Liver (tissue), 3 donors: ENCODE measurements around the gene CACNA1F.

Source experiments
- JUND ChIP-seq, 2 donors: IDR thresholded peaks; 2 replicates each; pipeline ENCODE4 v1.6.1; 2016; ENCODE audit warnings: antibody characterized with exemption in 2 of 2
- RAD21 ChIP-seq, 2 donors: IDR thresholded peaks; 2 replicates each; pipeline ENCODE4 v1.6.1; 2016; ENCODE audit warnings: antibody characterized with exemption in 2 of 2, mild to moderate bottlenecking in 2 of 2
- RXRA ChIP-seq, 2 donors: IDR thresholded peaks; 2 replicates each; pipeline ENCODE4 v1.6.1; 2017 to 2018; ENCODE audit warnings: antibody characterized with exemption in 2 of 2, mild to moderate bottlenecking in 1 of 2
- SP1 ChIP-seq: IDR thresholded peaks from 2 replicates; pipeline ENCODE4 v1.6.1; 2018; ENCODE audit warnings: antibody characterized with exemption, mild to moderate bottlenecking
- TAF1 ChIP-seq: conservative IDR thresholded peaks from 2 replicates; pipeline ENCODE4 v1.6.1; 2016; ENCODE audit warnings: antibody characterized with exemption, mild to moderate bottlenecking
- YY1 ChIP-seq: IDR thresholded peaks from 2 replicates; pipeline ENCODE4 v1.6.1; 2016; ENCODE audit warnings: antibody characterized with exemption, mild to moderate bottlenecking
- TF ChIP-seq, protein P1 (sequence below): IDR thresholded peaks from 2 replicates; pipeline ENCODE4 v1.6.1; 2016; ENCODE audit warnings: antibody characterized with exemption
- TF ChIP-seq, protein P2 (sequence below): fragments of 150-350 bp; IDR thresholded peaks from 2 replicates; pipeline ENCODE4 v1.5.1; 2017; ENCODE audit warnings: improper control_type of control experiment, low read depth, low read length; ENCODE audit not compliant: missing input control
- donor health status: healthy.
- donor health status: healthy.

DNA sequence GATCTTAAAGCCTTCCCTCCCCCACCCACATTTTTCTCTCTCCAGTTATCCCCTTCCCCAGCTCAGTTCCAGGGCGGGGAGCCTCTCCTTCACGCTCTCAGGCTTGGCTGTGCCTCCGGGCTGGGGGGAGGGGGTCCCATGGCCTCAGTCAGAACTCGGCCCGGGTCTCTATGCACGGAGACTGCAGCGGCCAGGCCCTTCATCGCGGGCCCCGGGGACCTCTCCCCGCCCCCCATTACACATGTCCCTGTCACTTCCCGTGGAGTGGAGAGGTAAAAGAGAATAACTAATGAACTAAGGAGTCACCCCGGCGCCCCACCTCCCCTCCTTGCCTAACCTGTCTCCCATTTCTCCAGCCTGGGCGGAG lies 46.1 kb downstream of the CACNA1F start:
- TF ChIP-seq, protein P1, sequence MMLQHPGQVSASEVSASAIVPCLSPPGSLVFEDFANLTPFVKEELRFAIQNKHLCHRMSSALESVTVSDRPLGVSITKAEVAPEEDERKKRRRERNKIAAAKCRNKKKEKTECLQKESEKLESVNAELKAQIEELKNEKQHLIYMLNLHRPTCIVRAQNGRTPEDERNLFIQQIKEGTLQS: no peak
- TF ChIP-seq, protein P2, sequence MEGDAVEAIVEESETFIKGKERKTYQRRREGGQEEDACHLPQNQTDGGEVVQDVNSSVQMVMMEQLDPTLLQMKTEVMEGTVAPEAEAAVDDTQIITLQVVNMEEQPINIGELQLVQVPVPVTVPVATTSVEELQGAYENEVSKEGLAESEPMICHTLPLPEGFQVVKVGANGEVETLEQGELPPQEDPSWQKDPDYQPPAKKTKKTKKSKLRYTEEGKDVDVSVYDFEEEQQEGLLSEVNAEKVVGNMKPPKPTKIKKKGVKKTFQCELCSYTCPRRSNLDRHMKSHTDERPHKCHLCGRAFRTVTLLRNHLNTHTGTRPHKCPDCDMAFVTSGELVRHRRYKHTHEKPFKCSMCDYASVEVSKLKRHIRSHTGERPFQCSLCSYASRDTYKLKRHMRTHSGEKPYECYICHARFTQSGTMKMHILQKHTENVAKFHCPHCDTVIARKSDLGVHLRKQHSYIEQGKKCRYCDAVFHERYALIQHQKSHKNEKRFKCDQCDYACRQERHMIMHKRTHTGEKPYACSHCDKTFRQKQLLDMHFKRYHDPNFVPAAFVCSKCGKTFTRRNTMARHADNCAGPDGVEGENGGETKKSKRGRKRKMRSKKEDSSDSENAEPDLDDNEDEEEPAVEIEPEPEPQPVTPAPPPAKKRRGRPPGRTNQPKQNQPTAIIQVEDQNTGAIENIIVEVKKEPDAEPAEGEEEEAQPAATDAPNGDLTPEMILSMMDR: no peak
- TF ChIP-seq YY1 (no peak), RAD21 (IDR thresholded peaks at IDR 0.05) (no peak), SP1 (no peak), JUND (IDR thresholded peaks at IDR 0.05) (no peak), RXRA (IDR thresholded peaks at IDR 0.05) (no peak), TAF1 (no peak)
